ENCODE measurements around the gene HOXA11.
A peak's percentile ranks its signal among the peaks of the same experiment; 100 is the strongest.

HOXA11 gene

GRCh38 chr7:27185854-27186667 lies 1.0 kb upstream of the HOXA11 start:
- Histone ChIP-seq H3K4me1 (ENCODE audit: control insufficient read depth in 1 of 2, insufficient read depth in 2 of 2, low read length in 2 of 2) (peaks cover 29 to 30% of the 10 kb centered on the region in 2 experiments), H3K36me3 (ENCODE audit: control insufficient read depth in 1 of 2, insufficient read depth in 2 of 2, low read length in 2 of 2) (no peaks in the 10 kb centered on the region), H2BK12ac (ENCODE audit: low read length) (no peak overlapping the region), H3K9me3 (ENCODE audit: insufficient read depth, low read depth, low read length) (peaks cover 23% of the 10 kb centered on the region), H4K8ac (ENCODE audit: low read depth, low read length) (no peak overlapping the region), H3K27ac (ENCODE audit: low read depth, low read length) (no peak overlapping the region), H3K9ac (ENCODE audit: low read length) (no peak overlapping the region), H2AK5ac (ENCODE audit: low read length) (no peak overlapping the region), H3K79me2 (ENCODE audit: control insufficient read depth, insufficient read depth, low read length, poor library complexity) (no peaks in the 10 kb centered on the region), H2BK5ac (ENCODE audit: low read depth, low read length, poor library complexity) (no peak overlapping the region), H3K4ac (ENCODE audit: low read depth, low read length) (no peak overlapping the region), H2AFZ (ENCODE audit: insufficient read depth, low read length, poor library complexity) (no peak overlapping the region), H3K4me2 (ENCODE audit: low read length) (peak overlapping the region; percentile 64), H4K12ac (ENCODE audit: low read depth, low read length) (no peak overlapping the region), H2BK120ac (ENCODE audit: insufficient read depth, low read length, poor library complexity) (no peak overlapping the region), H3K27me3 (ENCODE audit: insufficient read depth, low read length) (peaks cover 88% of the 10 kb centered on the region), H3K4me3 (ENCODE audit: low read depth, low read length) (no peak overlapping the region), H4K91ac (ENCODE audit: low read depth, low read length) (no peak overlapping the region), H3K18ac (ENCODE audit: low read length) (no peak overlapping the region), H3K23ac (ENCODE audit: low read length) (no peak overlapping the region), H3K79me1 (ENCODE audit: low read length) (peaks cover 3% of the 10 kb centered on the region), H3K14ac (ENCODE audit: low read length) (no peak overlapping the region)
- no CpG with 5 or more reads among the region's 24 CpGs for WGBS (ENCODE audit: extremely low coverage, insufficient coverage, insufficient read length)
- DNase-seq = no peak

GRCh38 chr7:27184337-27185012 lies 557 bp downstream of the HOXA11 start:
- Histone ChIP-seq H3K79me2 (ENCODE audit: control insufficient read depth, insufficient read depth, low read length, poor library complexity) (no peaks in the 10 kb centered on the region), H2BK120ac (ENCODE audit: insufficient read depth, low read length, poor library complexity) (no peak overlapping the region), H2AK5ac (ENCODE audit: low read length) (no peak overlapping the region), H4K12ac (ENCODE audit: low read depth, low read length) (no peak overlapping the region), H3K4me1 (ENCODE audit: control insufficient read depth in 1 of 2, insufficient read depth in 2 of 2, low read length in 2 of 2) (peaks cover 30 to 32% of the 10 kb centered on the region in 2 experiments), H3K79me1 (ENCODE audit: low read length) (peaks cover 3% of the 10 kb centered on the region), H3K27ac (ENCODE audit: low read depth, low read length) (no peak overlapping the region), H3K23ac (ENCODE audit: low read length) (no peak overlapping the region), H3K27me3 (ENCODE audit: insufficient read depth, low read length) (peaks cover 86% of the 10 kb centered on the region), H2BK5ac (ENCODE audit: low read depth, low read length, poor library complexity) (no peak overlapping the region), H2BK12ac (ENCODE audit: low read length) (no peak overlapping the region), H3K4me2 (ENCODE audit: low read length) (peak overlapping the region; percentile 64), H3K18ac (ENCODE audit: low read length) (no peak overlapping the region), H3K4ac (ENCODE audit: low read depth, low read length) (no peak overlapping the region), H4K8ac (ENCODE audit: low read depth, low read length) (no peak overlapping the region), H3K4me3 (ENCODE audit: low read depth, low read length) (peak overlapping the region; percentile 49), H4K91ac (ENCODE audit: low read depth, low read length) (no peak overlapping the region), H2AFZ (ENCODE audit: insufficient read depth, low read length, poor library complexity) (peak overlapping the region; percentile 30), H3K9me3 (ENCODE audit: insufficient read depth, low read depth, low read length) (peaks cover 20% of the 10 kb centered on the region), H3K36me3 (ENCODE audit: control insufficient read depth in 1 of 2, insufficient read depth in 2 of 2, low read length in 2 of 2) (no peaks in the 10 kb centered on the region), H3K9ac (ENCODE audit: low read length) (no peak overlapping the region), H3K14ac (ENCODE audit: low read length) (no peak overlapping the region)
- WGBS (ENCODE audit: extremely low coverage, insufficient coverage, insufficient read length) = no CpG with 5 or more reads among the region's 72 CpGs
- DNase-seq = peak in 1 of 2 donors; percentile 39

- Histone ChIP-seq H3K23ac (ENCODE audit: low read length) (no peak overlapping the region), H4K8ac (ENCODE audit: low read depth, low read length) (peak overlapping the region; percentile 39), H3K4me1 (ENCODE audit: control insufficient read depth in 1 of 2, insufficient read depth in 2 of 2, low read length in 2 of 2) (peaks cover 27% of the 10 kb centered on the region in 2 experiments), H3K4me3 (ENCODE audit: low read depth, low read length) (no peak overlapping the region), H3K9me3 (ENCODE audit: insufficient read depth, low read depth, low read length) (peaks cover 22% of the 10 kb centered on the region), H4K91ac (ENCODE audit: low read depth, low read length) (no peak overlapping the region), H3K14ac (ENCODE audit: low read length) (no peak overlapping the region), H3K9ac (ENCODE audit: low read length) (no peak overlapping the region), H3K27me3 (ENCODE audit: insufficient read depth, low read length) (peaks cover 86% of the 10 kb centered on the region), H2BK5ac (ENCODE audit: low read depth, low read length, poor library complexity) (no peak overlapping the region), H3K79me2 (ENCODE audit: control insufficient read depth, insufficient read depth, low read length, poor library complexity) (no peaks in the 10 kb centered on the region), H2BK12ac (ENCODE audit: low read length) (no peak overlapping the region), H3K4ac (ENCODE audit: low read depth, low read length) (no peak overlapping the region), H3K36me3 (ENCODE audit: control insufficient read depth in 1 of 2, insufficient read depth in 2 of 2, low read length in 2 of 2) (no peaks in the 10 kb centered on the region), H2AFZ (ENCODE audit: insufficient read depth, low read length, poor library complexity) (no peak overlapping the region), H3K27ac (ENCODE audit: low read depth, low read length) (no peak overlapping the region), H2BK120ac (ENCODE audit: insufficient read depth, low read length, poor library complexity) (no peak overlapping the region), H2AK5ac (ENCODE audit: low read length) (no peak overlapping the region), H3K79me1 (ENCODE audit: low read length) (peaks cover 3% of the 10 kb centered on the region), H4K12ac (ENCODE audit: low read depth, low read length) (no peak overlapping the region), H3K4me2 (ENCODE audit: low read length) (peak overlapping the region; percentile 64), H3K18ac (ENCODE audit: low read length) (no peak overlapping the region)
- peak in 1 of 2 donors; percentile 31 for DNase-seq
- no CpG with 5 or more reads among the region's 30 CpGs for WGBS (ENCODE audit: extremely low coverage, insufficient coverage, insufficient read length)
Measured at GRCh38 chr7:27183682-27184336, 1.2 kb downstream of the HOXA11 start.

GRCh38 chr7:27182861-27183681 lies 2.0 kb downstream of the HOXA11 start:
- WGBS (ENCODE audit: extremely low coverage, insufficient coverage, insufficient read length) = no CpG with 5 or more reads among the region's 39 CpGs

More at GRCh38 chr7:27182861-27183681, 2.0 kb downstream of the HOXA11 start:
- Histone ChIP-seq H3K4me3 (ENCODE audit: low read depth, low read length) (no peak overlapping the region), H3K18ac (ENCODE audit: low read length) (no peak overlapping the region), H4K91ac (ENCODE audit: low read depth, low read length) (no peak overlapping the region), H3K36me3 (ENCODE audit: control insufficient read depth in 1 of 2, insufficient read depth in 2 of 2, low read length in 2 of 2) (no peaks in the 10 kb centered on the region), H2BK5ac (ENCODE audit: low read depth, low read length, poor library complexity) (no peak overlapping the region), H2BK12ac (ENCODE audit: low read length) (no peak overlapping the region), H3K9ac (ENCODE audit: low read length) (peak overlapping the region; percentile 21), H3K79me2 (ENCODE audit: control insufficient read depth, insufficient read depth, low read length, poor library complexity) (no peaks in the 10 kb centered on the region), H2AK5ac (ENCODE audit: low read length) (no peak overlapping the region), H4K12ac (ENCODE audit: low read depth, low read length) (no peak overlapping the region), H3K79me1 (ENCODE audit: low read length) (no peaks in the 10 kb centered on the region), H2AFZ (ENCODE audit: insufficient read depth, low read length, poor library complexity) (no peak overlapping the region), H3K14ac (ENCODE audit: low read length) (no peak overlapping the region), H3K9me3 (ENCODE audit: insufficient read depth, low read depth, low read length) (peaks cover 19% of the 10 kb centered on the region), H3K23ac (ENCODE audit: low read length) (no peak overlapping the region), H3K4me1 (ENCODE audit: control insufficient read depth in 1 of 2, insufficient read depth in 2 of 2, low read length in 2 of 2) (peaks cover 19 to 21% of the 10 kb centered on the region in 2 experiments), H3K27me3 (ENCODE audit: insufficient read depth, low read length) (peaks cover 83% of the 10 kb centered on the region), H3K4me2 (ENCODE audit: low read length) (peak overlapping the region; percentile 52), H3K27ac (ENCODE audit: low read depth, low read length) (no peak overlapping the region), H3K4ac (ENCODE audit: low read depth, low read length) (no peak overlapping the region), H2BK120ac (ENCODE audit: insufficient read depth, low read length, poor library complexity) (no peak overlapping the region), H4K8ac (ENCODE audit: low read depth, low read length) (no peak overlapping the region)
- DNase-seq = no peak

Measured in trophoblast cell (in vitro differentiated cells and primary cell).